Measurements from ENCODE around the gene SSX2IP. TPM values are rescaled to one million over a fixed set of nuclear protein-coding genes. Genes with fewer than 3 reads are reported as not detected.
A peak's percentile ranks its signal among the peaks of the same experiment; 100 is the strongest.

SSX2IP gene
- total RNA-seq, 1 experiment from 2014 or later, result 42.4 TPM

DNA sequence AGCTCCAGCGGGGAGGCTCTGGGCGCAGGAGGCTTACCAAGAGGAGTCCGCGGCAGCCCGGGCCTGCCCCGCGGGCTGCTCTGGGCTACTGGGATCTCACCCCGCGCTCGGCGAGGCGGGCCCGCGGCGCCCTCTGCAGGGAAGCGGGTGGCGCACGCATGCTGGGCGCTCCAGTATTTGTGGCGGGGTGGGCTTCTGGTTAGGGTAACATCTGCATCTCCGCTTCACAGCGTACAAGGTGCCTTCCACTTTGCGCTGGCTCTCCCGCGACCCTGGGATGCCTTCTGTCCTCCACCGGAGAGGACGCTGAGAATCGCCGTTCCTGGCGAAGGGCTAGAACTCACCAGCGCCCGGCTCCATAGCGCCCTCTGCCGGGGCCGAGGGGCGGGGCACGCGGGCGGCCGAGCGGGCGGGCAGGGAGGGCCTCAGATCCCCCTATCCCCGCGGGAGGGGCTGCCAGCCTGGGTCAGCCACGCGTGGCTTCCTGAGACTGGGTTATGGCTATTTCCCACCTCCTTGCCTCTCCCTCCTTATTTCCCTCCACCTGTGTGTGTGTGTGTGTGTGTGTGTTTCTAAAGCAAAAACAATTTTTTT lies 69.4 kb downstream of the SSX2IP start:
- DNase-seq (ENCODE audit: low spot score), result peak; percentile 89
- H3K4me1 ChIP-seq (ENCODE audit: insufficient read depth, low read length, poor library complexity, severe bottlenecking), result peaks cover 15% of the 10 kb centered on the region
- intact Hi-C loops (cut with micrococcal nuclease; ENCODE audit: unreplicated experiment), result loop anchor here (1.0 to 10.0 kb wide), 6 partner anchors 114 to 716 kb away; partner anchors contain the start of genes GNG5, PRKACB and SPATA1
- H3K27me3 ChIP-seq (replicated peaks; ENCODE audit: insufficient read depth, low read depth, low read length, poor library complexity), result no peaks in the 10 kb centered on the region
- ChIA-PET POLR2A (ENCODE audit: low non-redundant PET) (no interaction called here), CTCF (interaction anchor here (0.5 to 1.5 kb wide), 4 partner anchors 47 to 205 kb away, joined by 3 to 6 read pairs (median 4); partner anchors contain the start of gene CTBS)
- no peak for TF ChIP-seq EZH2 (IDR thresholded peaks at IDR 0.05; ENCODE audit: borderline replicate concordance, low read depth, low read length, poor library complexity, severe bottlenecking)
- TF ChIP-seq, protein P1, sequence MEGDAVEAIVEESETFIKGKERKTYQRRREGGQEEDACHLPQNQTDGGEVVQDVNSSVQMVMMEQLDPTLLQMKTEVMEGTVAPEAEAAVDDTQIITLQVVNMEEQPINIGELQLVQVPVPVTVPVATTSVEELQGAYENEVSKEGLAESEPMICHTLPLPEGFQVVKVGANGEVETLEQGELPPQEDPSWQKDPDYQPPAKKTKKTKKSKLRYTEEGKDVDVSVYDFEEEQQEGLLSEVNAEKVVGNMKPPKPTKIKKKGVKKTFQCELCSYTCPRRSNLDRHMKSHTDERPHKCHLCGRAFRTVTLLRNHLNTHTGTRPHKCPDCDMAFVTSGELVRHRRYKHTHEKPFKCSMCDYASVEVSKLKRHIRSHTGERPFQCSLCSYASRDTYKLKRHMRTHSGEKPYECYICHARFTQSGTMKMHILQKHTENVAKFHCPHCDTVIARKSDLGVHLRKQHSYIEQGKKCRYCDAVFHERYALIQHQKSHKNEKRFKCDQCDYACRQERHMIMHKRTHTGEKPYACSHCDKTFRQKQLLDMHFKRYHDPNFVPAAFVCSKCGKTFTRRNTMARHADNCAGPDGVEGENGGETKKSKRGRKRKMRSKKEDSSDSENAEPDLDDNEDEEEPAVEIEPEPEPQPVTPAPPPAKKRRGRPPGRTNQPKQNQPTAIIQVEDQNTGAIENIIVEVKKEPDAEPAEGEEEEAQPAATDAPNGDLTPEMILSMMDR (conservative IDR thresholded peaks at IDR 0.05; ENCODE audit: low read depth, low read length), result peak; percentile 97
- no TSS peak for BruUV-seq (replicated peaks)
- no peaks in the 10 kb centered on the region for H3K36me3 ChIP-seq (ENCODE audit: insufficient read depth, low read length, poor library complexity, severe bottlenecking)
- H3K27ac ChIP-seq (ENCODE audit: low read depth, low read length, poor library complexity, severe bottlenecking), result peak overlapping the region; percentile 65
- no peaks in the 10 kb centered on the region for H3K9me3 ChIP-seq (ENCODE audit: low read depth, low read length, poor library complexity, severe bottlenecking)
- peak overlapping the region; percentile 64 for H3K4me3 ChIP-seq (ENCODE audit: low read depth, low read length, poor library complexity, severe bottlenecking)

- POLR2A ChIA-PET (ENCODE audit: low non-redundant PET), result no interaction called here
- intact Hi-C loops (cut with micrococcal nuclease; ENCODE audit: unreplicated experiment), result loop anchor here (1.0 to 10.0 kb wide), 5 partner anchors 113 to 715 kb away; partner anchors contain the start of genes GNG5, PRKACB and SPATA1
- DNase-seq (ENCODE audit: low spot score), result peak; percentile 71
- no peak for TF ChIP-seq EZH2 (IDR thresholded peaks at IDR 0.05; ENCODE audit: borderline replicate concordance, low read depth, low read length, poor library complexity, severe bottlenecking)
- TF ChIP-seq, protein P1 (conservative IDR thresholded peaks at IDR 0.05; ENCODE audit: low read depth, low read length), result no peak
- Histone ChIP-seq H3K4me1 (ENCODE audit: insufficient read depth, low read length, poor library complexity, severe bottlenecking) (peaks cover 15% of the 10 kb centered on the region), H3K4me3 (ENCODE audit: low read depth, low read length, poor library complexity, severe bottlenecking) (no peak overlapping the region), H3K27me3 (replicated peaks; ENCODE audit: insufficient read depth, low read depth, low read length, poor library complexity) (no peaks in the 10 kb centered on the region), H3K9me3 (ENCODE audit: low read depth, low read length, poor library complexity, severe bottlenecking) (peaks cover 2% of the 10 kb centered on the region), H3K36me3 (ENCODE audit: insufficient read depth, low read length, poor library complexity, severe bottlenecking) (no peaks in the 10 kb centered on the region), H3K27ac (ENCODE audit: low read depth, low read length, poor library complexity, severe bottlenecking) (no peak overlapping the region)
- BruUV-seq (replicated peaks), result TSS peak; percentile 26
- CTCF ChIA-PET, result interaction anchor here (1.5 kb wide), 1 partner anchor 46 kb away, joined by 4 read pairs; the partner anchor contains the start of gene CTBS
These were observed 70.7 kb downstream of the SSX2IP start for GRCh38 chr1:84619383-84620102.

GRCh38 chr1:84617349-84617748 lies 72.9 kb downstream of the SSX2IP start:
- ChIA-PET CTCF (no interaction called here), POLR2A (ENCODE audit: low non-redundant PET) (no interaction called here)
- no peaks in the 10 kb centered on the region for H3K27me3 ChIP-seq (replicated peaks; ENCODE audit: insufficient read depth, low read depth, low read length, poor library complexity)
- H3K27ac ChIP-seq (ENCODE audit: low read depth, low read length, poor library complexity, severe bottlenecking), result no peak overlapping the region
- no TSS peak for BruUV-seq (replicated peaks)
- H3K4me1 ChIP-seq (ENCODE audit: insufficient read depth, low read length, poor library complexity, severe bottlenecking), result peaks cover 15% of the 10 kb centered on the region
- intact Hi-C loops (cut with micrococcal nuclease; ENCODE audit: unreplicated experiment), result no loop called here
- DNase-seq (ENCODE audit: low spot score), result no peak
- TF ChIP-seq EZH2 (IDR thresholded peaks at IDR 0.05; ENCODE audit: borderline replicate concordance, low read depth, low read length, poor library complexity, severe bottlenecking), result no peak
- TF ChIP-seq, protein P1 (conservative IDR thresholded peaks at IDR 0.05; ENCODE audit: low read depth, low read length), result no peak
- no peaks in the 10 kb centered on the region for H3K36me3 ChIP-seq (ENCODE audit: insufficient read depth, low read length, poor library complexity, severe bottlenecking)
- H3K9me3 ChIP-seq (ENCODE audit: low read depth, low read length, poor library complexity, severe bottlenecking), result peaks cover 7% of the 10 kb centered on the region
- no peak overlapping the region for H3K4me3 ChIP-seq (ENCODE audit: low read depth, low read length, poor library complexity, severe bottlenecking)
